KMS-11 (cell line): ENCODE measurements around the gene STMND1.

Source experiments
- H2AFZ ChIP-seq: fragments of 200-600 bp; sonication (generic); 2 replicates; pipeline ENCODE4 v1.6.1; 2016; ENCODE audit warnings: antibody characterized with exemption, mixed run types, low read depth
- H3K27ac ChIP-seq: fragments of 200-600 bp; sonication (generic); 2 replicates; pipeline ENCODE4 v1.6.1; 2016; ENCODE audit warnings: mild to moderate bottlenecking, mixed run types
- H3K27me3 ChIP-seq: fragments of 200-600 bp; sonication (generic); 2 replicates; pipeline ENCODE4 v1.6.1; 2017; ENCODE audit warnings: mild to moderate bottlenecking, low read depth, mixed run types, moderate library complexity; ENCODE audit not compliant: insufficient read depth
- H3K36me3 ChIP-seq: fragments of 200-600 bp; sonication (generic); 2 replicates; pipeline ENCODE4 v1.6.1; 2017; ENCODE audit warnings: mild to moderate bottlenecking, mixed run types; ENCODE audit not compliant: insufficient read depth
- H3K4me1 ChIP-seq: fragments of 200-600 bp; sonication (generic); 2 replicates; pipeline ENCODE4 v1.6.1; 2016; ENCODE audit warnings: mild to moderate bottlenecking, low read depth, mixed run types; ENCODE audit not compliant: poor library complexity, severe bottlenecking
- H3K4me2 ChIP-seq: fragments of 200-600 bp; sonication (generic); 2 replicates; pipeline ENCODE4 v1.7.0; 2016; ENCODE audit warnings: mild to moderate bottlenecking, mixed run types
- H3K4me3 ChIP-seq: fragments of 200-600 bp; sonication (generic); IDR thresholded peaks from 2 replicates; pipeline ENCODE4 v1.6.1; 2017; ENCODE audit warnings: low read depth, low read length, mixed read lengths; ENCODE audit not compliant: insufficient read depth
- H3K79me2 ChIP-seq: fragments of 200-600 bp; sonication (generic); 2 replicates; pipeline ENCODE4 v1.6.1; 2016; ENCODE audit warnings: low read depth, mixed run types; ENCODE audit not compliant: insufficient read depth
- H3K9ac ChIP-seq: fragments of 200-600 bp; sonication (generic); 2 replicates; pipeline ENCODE4 v1.6.1; 2016; ENCODE audit warnings: mild to moderate bottlenecking, mixed run types
- H4K20me1 ChIP-seq: fragments of 200-600 bp; sonication (generic); 2 replicates; pipeline ENCODE4 v1.6.1; 2016; ENCODE audit warnings: mild to moderate bottlenecking, mixed run types; ENCODE audit not compliant: insufficient read depth
- CTCF ChIP-seq: fragments of 200-600 bp; sonication (generic); conservative IDR thresholded peaks from 2 replicates; pipeline ENCODE4 v1.6.1; 2017; ENCODE audit warnings: low read depth, mild to moderate bottlenecking, antibody characterized with exemption, low read length, moderate library complexity, mixed read lengths

STMND1 gene

GRCh38 chr6:17169711-17170110, 67.9 kb downstream of the STMND1 start:
- H3K9ac ChIP-seq, result no peak overlapping the region
- no peaks in the 10 kb centered on the region for H3K36me3 ChIP-seq
- H3K4me2 ChIP-seq, result no peak overlapping the region
- TF ChIP-seq CTCF, result no peak
- H2AFZ ChIP-seq, result no peak overlapping the region
- H3K27ac ChIP-seq, result no peak overlapping the region
- no peak overlapping the region for H3K4me3 ChIP-seq
- H3K27me3 ChIP-seq, result no peaks in the 10 kb centered on the region
- no peaks in the 10 kb centered on the region for H3K79me2 ChIP-seq
- H4K20me1 ChIP-seq, result no peaks in the 10 kb centered on the region
- H3K4me1 ChIP-seq, result no peaks in the 10 kb centered on the region

GRCh38 chr6:17172836-17173470, 71.1 kb downstream of the STMND1 start:
- H3K27me3 ChIP-seq, result no peaks in the 10 kb centered on the region
- no peaks in the 10 kb centered on the region for H3K79me2 ChIP-seq
- TF ChIP-seq CTCF, result no peak
- no peaks in the 10 kb centered on the region for H3K36me3 ChIP-seq
- no peak overlapping the region for H3K27ac ChIP-seq
- H3K4me3 ChIP-seq, result no peak overlapping the region
- no peak overlapping the region for H3K4me2 ChIP-seq
- no peaks in the 10 kb centered on the region for H3K4me1 ChIP-seq
- no peak overlapping the region for H3K9ac ChIP-seq
- H2AFZ ChIP-seq, result no peak overlapping the region
- no peaks in the 10 kb centered on the region for H4K20me1 ChIP-seq

GRCh38 chr6:17178326-17178725, 76.5 kb downstream of the STMND1 start:
- H4K20me1 ChIP-seq, result no peaks in the 10 kb centered on the region
- H3K27me3 ChIP-seq, result no peaks in the 10 kb centered on the region
- no peak overlapping the region for H2AFZ ChIP-seq
- H3K4me3 ChIP-seq, result no peak overlapping the region
- H3K4me1 ChIP-seq, result no peaks in the 10 kb centered on the region
- no peaks in the 10 kb centered on the region for H3K79me2 ChIP-seq
- no peaks in the 10 kb centered on the region for H3K36me3 ChIP-seq
- H3K4me2 ChIP-seq, result no peak overlapping the region
- H3K27ac ChIP-seq, result no peak overlapping the region
- H3K9ac ChIP-seq, result no peak overlapping the region
- TF ChIP-seq CTCF, result no peak

GRCh38 chr6:17178754-17179529, 77.1 kb downstream of the STMND1 start:
- Histone ChIP-seq H4K20me1 (no peaks in the 10 kb centered on the region), H3K79me2 (no peaks in the 10 kb centered on the region), H3K36me3 (no peaks in the 10 kb centered on the region), H3K27ac (no peak overlapping the region), H3K4me1 (no peaks in the 10 kb centered on the region), H2AFZ (no peak overlapping the region), H3K9ac (no peak overlapping the region), H3K27me3 (no peaks in the 10 kb centered on the region), H3K4me2 (no peak overlapping the region), H3K4me3 (no peak overlapping the region)
- no peak for TF ChIP-seq CTCF
